Fibroblast of lung (primary cell): ENCODE results near the gene P2RY6. TPM values are rescaled to one million over a fixed set of nuclear protein-coding genes. Genes with fewer than 3 reads are reported as not detected.
A peak's percentile ranks its signal among the peaks of the same experiment; 100 is the strongest.

Experiments
- DNase-seq, 2 donors: peaks; one replicate each; pipeline versions ENCODE4 v3.0.0 to v3.0.0-alpha.2; 2010; ENCODE audit warnings: low read depth in 2 of 2
- H2AFZ ChIP-seq: 2 replicates; pipeline ENCODE4 v1.5.1; 2012; ENCODE audit warnings: low read length, control low read depth, inconsistent platforms
- H3K27ac ChIP-seq: 2 replicates; pipeline ENCODE4 v1.5.1; 2011; ENCODE audit warnings: low read length, control low read depth; ENCODE audit not compliant: insufficient read depth
- H3K27me3 ChIP-seq: 2 replicates; pipeline ENCODE4 v1.5.1; 2011; ENCODE audit warnings: mild to moderate bottlenecking, low read length; ENCODE audit not compliant: control insufficient read depth, insufficient read depth
- H3K36me3 ChIP-seq: 2 replicates; pipeline ENCODE4 v1.5.1; 2011; ENCODE audit warnings: low read length; ENCODE audit not compliant: control insufficient read depth, insufficient read depth
- H3K4me1 ChIP-seq: 2 replicates; pipeline ENCODE4 v1.5.1; 2011; ENCODE audit warnings: low read length; ENCODE audit not compliant: control insufficient read depth, insufficient read depth; ENCODE audit errors: extremely low read depth
- H3K4me2 ChIP-seq: 2 replicates; pipeline ENCODE4 v1.5.1; 2011; ENCODE audit warnings: low read length, control low read depth; ENCODE audit not compliant: insufficient read depth; ENCODE audit errors: extremely low read depth
- H3K4me3 ChIP-seq, 4 experiments: fragments of 200-600 bp in 1 of 4; sonication (generic) in 1 of 4; replicated peaks in 1 of 4; 2 replicates each; pipeline ENCODE4 v1.5.1; 2011 to 2016; ENCODE audit warnings: low read length in 4 of 4, low read depth in 3 of 4, mild to moderate bottlenecking in 3 of 4, control low read depth in 2 of 4, inconsistent platforms in 1 of 4, mixed read lengths in 1 of 4; ENCODE audit not compliant: insufficient read depth in 1 of 4; ENCODE audit errors: control extremely low read depth in 1 of 4
- H3K79me2 ChIP-seq: 2 replicates; pipeline ENCODE4 v1.5.1; 2012; ENCODE audit warnings: mild to moderate bottlenecking, low read length, inconsistent platforms; ENCODE audit not compliant: control insufficient read depth, insufficient read depth
- H3K9ac ChIP-seq: 2 replicates; pipeline ENCODE4 v1.5.1; 2011; ENCODE audit warnings: mild to moderate bottlenecking, low read length, control low read depth; ENCODE audit not compliant: insufficient read depth
- H3K9me3 ChIP-seq: 2 replicates; pipeline ENCODE4 v1.5.1; 2012; ENCODE audit warnings: low read depth, low read length; ENCODE audit not compliant: control insufficient read depth, insufficient read depth
- H4K20me1 ChIP-seq: 2 replicates; pipeline ENCODE4 v1.5.1; 2011; ENCODE audit warnings: low read length; ENCODE audit not compliant: control insufficient read depth, insufficient read depth; ENCODE audit errors: extremely low read depth
- EZH2 ChIP-seq: IDR thresholded peaks from 2 replicates; pipeline ENCODE4 v1.5.1; 2012; ENCODE audit warnings: low read length, control low read depth, mild to moderate bottlenecking; ENCODE audit errors: missing control alignments
- polyA plus RNA-seq, 2 donors: library from polyadenylated mRNA; depleted of rRNA in 1 of 2; stranded (reverse) in 1 of 2; unstranded in 1 of 2; fragments of >200 nt; gene quantifications; 2 replicates each; pipeline ENCODE4 v1.2.1, GENCODE V29; 2011 to 2012; ENCODE audit warnings: missing spikeins in 1 of 2
- total RNA-seq: library from RNA; depleted of rRNA; stranded (reverse); fragments of >200 nt; gene quantifications from 2 replicates; pipeline ENCODE4 v1.2.1, GENCODE V29; 2014
- TF ChIP-seq, protein P1 (sequence below), 2 donors: IDR thresholded peaks in 1 of 2; conservative IDR thresholded peaks in 1 of 2; 1 replicate in 1 of 2; 2 replicates in 1 of 2; pipeline ENCODE4 v1.5.1; 2011 to 2012; ENCODE audit warnings: low read length in 2 of 2, control low read depth in 1 of 2, inconsistent platforms in 1 of 2, low read depth in 1 of 2, mild to moderate bottlenecking in 1 of 2

Gene P2RY6
- total and polyA plus RNA-seq, 2 donors (not counting 1 experiment from before 2014, with no cell fraction given) = 0.12 to 0.33 TPM

DNA sequence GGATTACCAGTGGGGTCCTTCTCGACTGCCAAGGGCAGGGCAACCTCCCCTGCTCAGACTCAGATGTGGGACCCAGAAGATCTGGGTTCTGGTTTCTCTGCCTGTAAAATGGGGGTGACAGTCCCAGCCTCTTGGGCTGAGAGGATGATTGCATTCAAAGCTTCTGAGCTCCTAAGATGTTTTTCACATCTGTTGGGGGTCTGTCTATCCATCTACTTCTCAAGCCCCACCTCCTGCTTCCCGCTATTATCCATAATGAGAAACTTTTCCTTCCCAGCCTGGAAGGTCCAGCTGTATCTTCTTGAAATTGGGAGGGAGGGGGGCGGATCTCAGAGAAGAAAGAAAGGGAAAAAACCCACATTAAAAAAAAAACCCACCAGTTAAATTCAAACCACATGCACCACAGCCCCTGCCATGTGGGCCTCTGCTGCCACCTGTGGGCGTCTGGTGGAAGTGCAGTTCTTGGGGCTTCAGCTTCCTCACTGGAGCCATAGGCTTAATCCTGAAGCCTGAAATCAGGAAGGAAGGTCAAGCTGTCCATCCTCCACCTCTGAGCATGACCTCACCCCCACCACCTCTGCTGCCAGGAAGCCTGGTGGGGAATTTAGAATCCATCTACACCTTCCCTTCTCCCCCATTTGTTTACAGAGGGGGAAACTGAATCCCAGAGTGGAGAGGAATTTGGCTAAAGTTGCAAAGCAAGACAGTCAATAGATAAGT, 63.2 kb downstream of the P2RY6 start:
- peak overlapping the region; percentile 49 for H3K9ac ChIP-seq
- H3K4me3 ChIP-seq = peak overlapping the region in 1 of 4 experiments; percentile 29

DNA sequence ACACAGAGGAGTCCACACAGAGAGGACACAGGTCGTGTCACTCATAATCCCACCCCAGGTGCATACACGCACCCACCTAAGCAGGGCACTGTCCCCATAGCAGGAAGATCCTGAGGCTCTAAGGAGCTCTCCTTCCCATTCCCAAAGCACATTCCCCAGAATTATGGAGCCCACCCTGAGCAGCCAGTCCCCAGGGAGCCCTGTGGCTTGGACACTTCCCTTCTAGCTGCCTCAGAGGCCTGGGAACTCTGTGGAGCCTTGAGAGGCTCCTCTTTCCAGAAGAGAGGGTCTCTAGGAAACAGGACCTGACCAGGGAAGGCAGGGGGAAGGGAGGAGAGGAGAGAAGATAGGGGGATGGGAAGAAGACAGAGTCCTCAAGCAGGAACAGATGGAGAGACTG, 65.7 kb downstream of the P2RY6 start:
- Histone ChIP-seq H2AFZ (no peak overlapping the region), H3K27me3 (no peaks in the 10 kb centered on the region), H3K4me3 (no peak overlapping the region), H3K27ac (no peak overlapping the region), H3K36me3 (peaks cover 1% of the 10 kb centered on the region), H3K79me2 (peaks cover 80% of the 10 kb centered on the region), H3K4me2 (no peak overlapping the region), H4K20me1 (peaks cover 4% of the 10 kb centered on the region), H3K9ac (no peak overlapping the region), H3K4me1 (peaks cover 32% of the 10 kb centered on the region), H3K9me3 (no peaks in the 10 kb centered on the region)
- TF ChIP-seq, protein P1, sequence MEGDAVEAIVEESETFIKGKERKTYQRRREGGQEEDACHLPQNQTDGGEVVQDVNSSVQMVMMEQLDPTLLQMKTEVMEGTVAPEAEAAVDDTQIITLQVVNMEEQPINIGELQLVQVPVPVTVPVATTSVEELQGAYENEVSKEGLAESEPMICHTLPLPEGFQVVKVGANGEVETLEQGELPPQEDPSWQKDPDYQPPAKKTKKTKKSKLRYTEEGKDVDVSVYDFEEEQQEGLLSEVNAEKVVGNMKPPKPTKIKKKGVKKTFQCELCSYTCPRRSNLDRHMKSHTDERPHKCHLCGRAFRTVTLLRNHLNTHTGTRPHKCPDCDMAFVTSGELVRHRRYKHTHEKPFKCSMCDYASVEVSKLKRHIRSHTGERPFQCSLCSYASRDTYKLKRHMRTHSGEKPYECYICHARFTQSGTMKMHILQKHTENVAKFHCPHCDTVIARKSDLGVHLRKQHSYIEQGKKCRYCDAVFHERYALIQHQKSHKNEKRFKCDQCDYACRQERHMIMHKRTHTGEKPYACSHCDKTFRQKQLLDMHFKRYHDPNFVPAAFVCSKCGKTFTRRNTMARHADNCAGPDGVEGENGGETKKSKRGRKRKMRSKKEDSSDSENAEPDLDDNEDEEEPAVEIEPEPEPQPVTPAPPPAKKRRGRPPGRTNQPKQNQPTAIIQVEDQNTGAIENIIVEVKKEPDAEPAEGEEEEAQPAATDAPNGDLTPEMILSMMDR (conservative IDR thresholded peaks at IDR 0.05 in 1 of 2, IDR thresholded peaks at IDR 0.05 in 1 of 2; ENCODE audit: low read depth in 1 of 2, low read length in 2 of 2) = no peak
- no peak for TF ChIP-seq EZH2
- DNase-seq = no peak

More for the DNA sequence above, 63.2 kb downstream of the P2RY6 start:
- H4K20me1 ChIP-seq = peaks cover 2% of the 10 kb centered on the region
- peak; percentile 74 to 82 for DNase-seq
- H3K4me1 ChIP-seq = peaks cover 49% of the 10 kb centered on the region
- TF ChIP-seq, protein P1 (conservative IDR thresholded peaks at IDR 0.05 in 1 of 2, IDR thresholded peaks at IDR 0.05 in 1 of 2; ENCODE audit: low read depth in 1 of 2, low read length in 2 of 2) = peak; percentile 97 to 99
- no peak for TF ChIP-seq EZH2
- peaks cover 88% of the 10 kb centered on the region for H3K79me2 ChIP-seq
- H3K36me3 ChIP-seq = no peaks in the 10 kb centered on the region
- no peaks in the 10 kb centered on the region for H3K9me3 ChIP-seq
- no peaks in the 10 kb centered on the region for H3K27me3 ChIP-seq
- peak overlapping the region; percentile 70 for H3K4me2 ChIP-seq
- H2AFZ ChIP-seq = no peak overlapping the region
- peak overlapping the region; percentile 87 for H3K27ac ChIP-seq

DNA sequence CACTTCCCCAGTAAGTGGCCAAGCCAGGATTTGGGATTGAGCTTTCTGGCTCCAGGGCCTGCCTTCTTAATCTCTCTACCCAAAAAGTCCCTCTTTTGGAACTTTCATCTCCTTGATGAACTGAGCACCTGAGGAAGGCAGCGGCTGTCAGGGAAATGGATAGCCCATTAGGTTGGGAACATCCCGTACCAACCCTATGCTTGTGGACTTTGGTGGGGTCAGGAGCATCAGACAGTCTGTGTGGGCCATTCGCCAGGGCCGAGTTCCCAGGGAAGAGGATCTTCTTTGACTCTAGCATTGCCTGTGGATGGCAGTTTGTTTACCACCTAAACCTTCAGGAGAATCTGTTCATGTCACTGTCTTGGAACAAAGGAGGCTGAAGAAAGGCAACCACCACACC, 66.1 kb downstream of the P2RY6 start:
- no peak overlapping the region for H3K4me3 ChIP-seq
- DNase-seq = no peak
- peaks cover 1% of the 10 kb centered on the region for H3K36me3 ChIP-seq
- H2AFZ ChIP-seq = no peak overlapping the region
- H3K27ac ChIP-seq = no peak overlapping the region
- TF ChIP-seq, protein P1 (conservative IDR thresholded peaks at IDR 0.05 in 1 of 2, IDR thresholded peaks at IDR 0.05 in 1 of 2; ENCODE audit: low read depth in 1 of 2, low read length in 2 of 2) = no peak
- no peak for TF ChIP-seq EZH2
- no peak overlapping the region for H3K9ac ChIP-seq
- no peaks in the 10 kb centered on the region for H3K27me3 ChIP-seq
- H4K20me1 ChIP-seq = peaks cover 4% of the 10 kb centered on the region
- H3K9me3 ChIP-seq = no peaks in the 10 kb centered on the region
- no peak overlapping the region for H3K4me2 ChIP-seq
- peaks cover 28% of the 10 kb centered on the region for H3K4me1 ChIP-seq
- H3K79me2 ChIP-seq = peaks cover 79% of the 10 kb centered on the region
